GM21423 (cell line): Measurements from ENCODE around the gene NRDC.

ENCODE experiments used
- ATAC-seq: cut with Tn5 transposase; IDR thresholded peaks from one replicate; pipeline ENCODE4 v1.9.1; 2021; ENCODE audit warnings: mild to moderate bottlenecking, moderate library complexity; ENCODE audit not compliant: unreplicated experiment

The NRDC gene

GRCh38 chr1:51761351-51761750, 117.2 kb downstream of the NRDC start:
- ATAC-seq, result no peak

DNA sequence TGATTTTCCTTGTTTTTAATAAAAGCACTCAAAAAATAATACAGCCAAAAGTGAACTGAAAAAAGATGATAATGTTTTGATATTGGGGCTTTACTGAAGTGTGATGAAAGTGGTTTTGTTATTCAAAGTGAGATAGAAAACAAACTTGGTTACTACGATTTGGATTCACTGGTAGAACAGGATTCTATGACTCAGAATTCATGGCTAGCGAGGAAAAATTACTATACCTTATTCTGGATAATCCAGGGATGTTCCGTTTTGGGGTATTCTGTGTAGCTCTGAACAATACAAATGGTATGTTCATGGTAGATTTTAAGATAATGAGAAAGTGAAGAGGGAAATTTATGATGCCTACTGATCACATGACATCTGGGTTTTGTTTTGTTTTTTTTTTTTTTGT, 117.7 kb downstream of the NRDC start:
- ATAC-seq, result no peak

- no peak for ATAC-seq
Observed at GRCh38 chr1:51758310-51758709, 120.2 kb downstream of the NRDC start.

DNA sequence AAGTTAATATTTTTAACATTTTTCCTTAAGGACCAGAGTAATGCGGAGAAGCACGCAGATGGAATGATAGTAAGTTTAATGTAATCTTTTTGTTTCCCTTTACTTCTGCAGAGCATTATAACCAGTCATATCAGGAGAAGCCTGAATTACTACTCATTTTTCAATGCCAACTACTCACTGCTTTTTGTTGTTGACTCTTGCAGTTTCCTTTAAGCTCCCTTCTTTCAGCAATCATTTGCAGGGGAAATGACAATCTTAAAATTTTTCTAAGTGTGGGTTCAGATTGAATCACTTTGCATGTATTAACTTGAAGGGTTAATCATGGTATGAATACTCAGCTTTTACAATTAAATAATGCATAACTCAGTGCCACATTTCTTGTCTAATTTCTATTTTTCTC, 122.2 kb downstream of the NRDC start:
- ATAC-seq, result no peak

DNA sequence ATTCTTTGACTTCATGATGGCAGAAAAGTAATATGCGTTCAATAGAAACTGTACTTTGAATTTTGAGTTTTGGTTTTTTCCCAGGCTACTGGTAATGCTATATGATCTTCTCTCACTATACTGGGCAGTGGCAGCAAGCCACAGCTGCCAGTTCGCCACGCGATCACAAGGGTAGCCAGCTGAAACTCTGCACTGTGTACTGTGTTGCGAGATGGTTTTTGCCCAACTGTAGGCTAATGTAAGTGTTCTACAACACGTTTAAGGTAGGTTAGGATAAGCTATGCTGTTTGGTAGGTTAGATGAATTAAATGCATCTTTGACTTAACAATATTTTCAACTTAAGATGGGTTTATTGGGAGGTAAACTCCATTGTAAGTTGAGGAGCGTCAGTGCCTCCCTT, 123.1 kb downstream of the NRDC start:
- ATAC-seq, result no peak

DNA sequence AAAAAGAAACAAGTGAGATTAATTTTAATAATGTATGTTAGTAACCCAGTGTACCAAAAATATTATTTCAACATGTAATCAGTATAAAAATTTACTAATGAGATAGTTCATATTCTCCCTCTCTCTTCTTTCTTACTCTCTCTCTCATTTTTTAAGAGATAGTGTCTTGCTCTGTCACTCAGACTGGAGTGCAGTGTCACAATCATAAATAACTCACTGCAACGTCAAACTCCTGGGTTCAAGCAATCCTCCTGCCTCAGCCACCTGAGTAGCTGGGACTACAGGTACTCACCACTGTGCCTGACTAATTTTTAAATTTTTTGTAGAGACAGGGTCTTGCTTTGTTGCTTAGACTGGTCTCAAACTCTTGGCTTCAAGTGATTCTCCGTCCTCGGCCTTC, 123.9 kb downstream of the NRDC start:
- no peak for ATAC-seq

GRCh38 chr1:51753969-51754368, 124.6 kb downstream of the NRDC start:
- ATAC-seq, result no peak

DNA sequence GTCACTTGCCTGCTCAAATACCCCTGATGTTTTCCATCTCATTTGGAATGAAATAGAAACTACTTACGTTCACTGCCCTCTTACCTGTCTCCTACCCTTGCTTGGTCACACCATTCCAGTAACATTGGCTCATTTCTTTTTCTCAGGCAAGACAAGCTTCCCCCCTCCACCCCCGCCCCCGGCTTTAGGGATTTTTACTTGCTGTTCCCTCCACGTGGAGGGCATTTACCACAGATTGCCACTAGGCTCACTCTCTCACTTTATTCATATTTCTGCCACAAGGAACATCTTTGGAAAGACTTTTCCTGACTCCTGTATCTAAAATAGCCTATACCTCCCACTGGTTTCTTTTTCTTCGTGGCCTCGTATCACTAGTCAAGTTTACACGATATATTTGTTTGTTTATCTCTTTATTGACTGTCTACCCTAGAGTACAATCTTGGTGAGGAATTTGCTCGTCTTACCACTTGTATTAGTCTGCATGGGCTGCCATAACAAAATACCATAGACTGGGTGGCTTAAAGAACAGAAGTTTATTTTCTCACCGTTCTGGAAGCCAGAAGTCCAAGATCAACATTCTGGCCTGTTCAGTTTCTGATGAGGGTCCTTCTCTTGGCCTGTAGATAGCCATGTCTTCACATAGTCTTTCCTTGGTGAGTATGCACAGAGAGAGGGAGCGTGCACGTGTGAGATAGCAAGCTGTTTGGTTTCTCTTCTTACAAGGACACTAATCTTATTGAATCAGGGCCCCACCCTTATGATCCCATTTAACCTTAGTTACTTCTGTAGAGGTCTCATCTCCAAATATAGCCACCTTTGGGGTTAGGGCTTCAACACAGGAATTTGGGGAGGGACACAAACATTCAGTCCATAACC, 126.2 kb downstream of the NRDC start:
- no peak for ATAC-seq

DNA sequence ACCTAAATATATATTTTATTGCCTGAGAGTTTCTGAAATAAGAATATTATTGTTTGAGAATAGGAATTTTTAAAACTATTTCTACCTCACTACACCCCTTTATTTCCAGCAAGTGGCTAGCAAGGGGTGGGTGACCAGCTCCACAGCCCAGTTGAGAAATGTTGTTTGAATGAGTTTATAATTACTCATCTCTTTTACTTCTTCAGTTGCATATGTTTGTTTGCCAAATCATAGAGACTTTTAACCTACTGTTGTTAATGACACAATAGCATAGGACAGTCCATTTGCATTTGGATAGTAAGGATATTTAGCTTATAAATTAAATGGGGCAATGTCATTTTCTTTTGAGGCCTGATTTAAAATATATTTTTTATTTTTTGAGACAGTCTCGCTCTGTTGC, 127.8 kb downstream of the NRDC start:
- no peak for ATAC-seq

DNA sequence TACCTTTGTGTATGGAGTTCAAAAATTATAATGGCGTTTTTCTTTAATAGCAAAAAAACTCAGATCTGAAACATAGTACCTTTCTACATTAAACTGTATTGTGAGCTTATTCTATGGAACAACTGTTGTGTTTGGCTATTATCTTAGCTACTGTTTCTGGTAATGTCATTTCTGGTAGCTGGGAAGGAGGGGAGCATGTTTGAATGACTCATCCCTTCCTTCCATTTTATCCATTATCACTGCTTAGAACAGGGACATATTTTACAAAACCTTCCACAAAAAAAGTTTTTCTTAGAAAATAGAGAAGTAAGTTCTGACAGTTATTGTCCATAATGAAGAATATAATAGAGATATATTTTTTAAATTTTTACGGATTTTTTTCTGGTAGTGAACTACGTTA, 128.3 kb downstream of the NRDC start:
- ATAC-seq, result no peak

DNA sequence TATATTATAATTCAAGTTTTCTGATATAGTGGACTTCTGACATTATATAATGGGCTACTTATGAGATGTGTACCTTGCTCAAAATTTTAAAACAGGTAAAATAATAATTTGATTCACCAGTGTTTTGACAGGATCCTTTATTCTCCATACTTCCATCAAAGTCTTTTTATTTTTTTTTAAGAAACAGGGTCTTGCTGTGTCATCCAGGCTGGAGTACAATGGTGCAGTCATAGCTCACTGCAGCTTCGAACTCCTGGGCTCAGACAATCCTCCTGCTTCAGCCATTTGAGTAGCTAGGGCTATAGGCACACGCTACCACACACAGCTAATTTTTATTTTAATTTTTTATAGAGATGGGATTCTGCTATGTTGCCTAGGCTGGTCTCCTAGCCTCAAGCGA, 129.4 kb downstream of the NRDC start:
- no peak for ATAC-seq

- no peak for ATAC-seq
Observed at GRCh38 chr1:51745304-51745570, 133.3 kb downstream of the NRDC start.

- no peak for ATAC-seq
Observed at GRCh38 chr1:51744506-51745303, 133.8 kb downstream of the NRDC start.

- no peak for ATAC-seq
Observed at GRCh38 chr1:51741121-51741681, 137.3 kb downstream of the NRDC start.

DNA sequence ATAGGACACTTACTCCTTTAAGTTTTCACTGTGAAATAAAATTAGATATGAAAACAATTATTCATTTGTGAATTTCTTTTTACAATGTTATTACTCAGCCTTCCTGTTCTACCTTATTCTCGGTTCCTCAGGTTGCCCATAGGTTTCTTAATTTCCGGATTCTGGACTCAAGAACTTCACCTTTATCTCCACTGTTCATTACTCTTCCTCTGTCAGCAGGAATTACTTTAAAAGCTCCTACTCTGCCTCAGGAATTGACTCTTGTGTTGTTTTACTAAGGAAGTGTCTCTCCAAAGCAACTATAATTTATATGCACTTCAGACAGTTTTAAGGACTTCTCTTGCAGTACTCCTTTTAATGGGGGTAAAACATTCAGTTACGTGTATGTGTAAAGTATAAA, 137.9 kb downstream of the NRDC start:
- ATAC-seq, result no peak
